Measurements from ENCODE around the gene MXRA8.

MXRA8 gene

GRCh38 chr1:1306661-1307260 lies 51.6 kb downstream of the MXRA8 start:
- no peak for DNase-seq (ENCODE audit: low spot score)

- DNase-seq (ENCODE audit: low spot score), result no peak
These were observed 52.2 kb downstream of the MXRA8 start for GRCh38 chr1:1306070-1306660.

GRCh38 chr1:1305300-1306069 lies 52.9 kb downstream of the MXRA8 start:
- no peak for DNase-seq (ENCODE audit: low spot score)

GRCh38 chr1:1304331-1305299 lies 53.7 kb downstream of the MXRA8 start:
- DNase-seq (ENCODE audit: low spot score), result no peak

- DNase-seq (ENCODE audit: low spot score), result no peak
These were observed 54.6 kb downstream of the MXRA8 start for GRCh38 chr1:1303736-1304135.

- no peak for DNase-seq (ENCODE audit: low spot score)
These were observed 55.3 kb downstream of the MXRA8 start for GRCh38 chr1:1302951-1303509.

Data from HuH-7 (cell line).